Brain microvascular endothelial cell (primary cell): ENCODE measurements around the gene PNPLA3.

Experiments used
- DNase-seq: peaks from one replicate; pipeline ENCODE4 v3.0.0-alpha.2; 2020
- H3K27ac ChIP-seq: fragments of 250-450 bp; sonication (Bioruptor Pico); 2 replicates; pipeline ENCODE4 v1.5.1; 2020; ENCODE audit warnings: mild to moderate bottlenecking, moderate library complexity
- H3K27me3 ChIP-seq: fragments of 250-450 bp; sonication (Bioruptor Pico); replicated peaks from 2 replicates; pipeline ENCODE4 v1.5.1; 2020; ENCODE audit warnings: mild to moderate bottlenecking
- H3K36me3 ChIP-seq: fragments of 250-450 bp; sonication (Bioruptor Pico); replicated peaks from 2 replicates; pipeline ENCODE4 v1.5.1; 2020; ENCODE audit warnings: mild to moderate bottlenecking
- H3K4me3 ChIP-seq: 2 replicates; pipeline ENCODE4 v1.5.1; 2011; ENCODE audit warnings: low read depth, mild to moderate bottlenecking, control low read depth, low read length, moderate library complexity
- in situ Hi-C: cut with HindIII; loops from 2 replicates; pipeline ENCODE4 v1.10.0; 2017; ENCODE audit warnings: low sequenced_read_pairs, low pct_ligation_motif_present
- TF ChIP-seq, protein P1 (sequence below): IDR thresholded peaks from 2 replicates; pipeline ENCODE4 v1.5.1; 2011; ENCODE audit warnings: low read depth, mild to moderate bottlenecking, moderate library complexity, low read length, control low read depth, inconsistent platforms; ENCODE audit errors: missing control alignments

Gene PNPLA3

DNA sequence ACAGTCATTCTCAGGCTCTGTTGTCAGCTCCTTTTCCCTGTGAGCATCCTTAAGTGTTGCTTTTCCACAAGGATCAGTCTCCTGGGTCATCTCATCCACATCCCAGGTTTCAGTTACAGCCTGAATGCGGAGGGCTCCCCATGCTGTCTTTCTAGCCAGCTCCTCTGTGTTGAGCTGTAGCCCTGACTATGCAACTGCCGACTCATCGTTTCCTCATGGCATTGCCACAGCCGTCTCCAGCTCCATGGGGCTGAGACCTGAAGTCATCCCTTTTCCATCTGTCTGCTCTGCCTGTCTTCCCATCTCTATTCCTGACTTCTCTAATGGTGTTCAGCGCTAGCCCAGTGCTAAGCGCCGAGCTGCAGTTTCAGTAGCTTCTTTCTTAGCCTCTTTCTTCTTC lies 43.5 kb downstream of the PNPLA3 start:
- peaks cover 55% of the 10 kb centered on the region for H3K36me3 ChIP-seq
- H3K4me3 ChIP-seq = no peak overlapping the region
- H3K27ac ChIP-seq = no peak overlapping the region
- no peak for DNase-seq
- no peaks in the 10 kb centered on the region for H3K27me3 ChIP-seq
- TF ChIP-seq, protein P1, sequence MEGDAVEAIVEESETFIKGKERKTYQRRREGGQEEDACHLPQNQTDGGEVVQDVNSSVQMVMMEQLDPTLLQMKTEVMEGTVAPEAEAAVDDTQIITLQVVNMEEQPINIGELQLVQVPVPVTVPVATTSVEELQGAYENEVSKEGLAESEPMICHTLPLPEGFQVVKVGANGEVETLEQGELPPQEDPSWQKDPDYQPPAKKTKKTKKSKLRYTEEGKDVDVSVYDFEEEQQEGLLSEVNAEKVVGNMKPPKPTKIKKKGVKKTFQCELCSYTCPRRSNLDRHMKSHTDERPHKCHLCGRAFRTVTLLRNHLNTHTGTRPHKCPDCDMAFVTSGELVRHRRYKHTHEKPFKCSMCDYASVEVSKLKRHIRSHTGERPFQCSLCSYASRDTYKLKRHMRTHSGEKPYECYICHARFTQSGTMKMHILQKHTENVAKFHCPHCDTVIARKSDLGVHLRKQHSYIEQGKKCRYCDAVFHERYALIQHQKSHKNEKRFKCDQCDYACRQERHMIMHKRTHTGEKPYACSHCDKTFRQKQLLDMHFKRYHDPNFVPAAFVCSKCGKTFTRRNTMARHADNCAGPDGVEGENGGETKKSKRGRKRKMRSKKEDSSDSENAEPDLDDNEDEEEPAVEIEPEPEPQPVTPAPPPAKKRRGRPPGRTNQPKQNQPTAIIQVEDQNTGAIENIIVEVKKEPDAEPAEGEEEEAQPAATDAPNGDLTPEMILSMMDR = no peak
- in situ Hi-C loops = no loop called here

DNA sequence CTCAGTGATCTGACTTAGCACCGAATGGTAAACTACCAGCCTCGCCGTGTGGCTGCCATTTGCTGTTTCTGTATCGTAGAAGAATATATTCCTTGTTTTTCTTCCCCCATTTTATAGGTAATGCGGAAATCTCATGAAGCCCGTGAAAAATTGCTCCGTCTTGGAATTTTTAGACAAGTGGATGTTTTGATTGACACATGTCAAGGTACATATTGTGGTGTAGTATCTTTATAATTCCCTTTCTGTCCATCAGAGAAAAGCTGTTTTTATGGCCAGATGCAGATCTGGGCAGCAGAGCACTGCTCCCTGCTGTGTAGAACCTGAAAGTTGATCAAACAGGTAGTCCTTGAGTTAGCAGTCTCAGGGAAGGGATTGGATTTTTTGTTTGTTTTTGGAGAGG lies 45.0 kb downstream of the PNPLA3 start:
- Histone ChIP-seq H3K27me3 (no peaks in the 10 kb centered on the region), H3K4me3 (no peak overlapping the region), H3K36me3 (peaks cover 69% of the 10 kb centered on the region), H3K27ac (no peak overlapping the region)
- TF ChIP-seq, protein P1 = no peak
- DNase-seq = no peak
- in situ Hi-C loops = no loop called here

DNA sequence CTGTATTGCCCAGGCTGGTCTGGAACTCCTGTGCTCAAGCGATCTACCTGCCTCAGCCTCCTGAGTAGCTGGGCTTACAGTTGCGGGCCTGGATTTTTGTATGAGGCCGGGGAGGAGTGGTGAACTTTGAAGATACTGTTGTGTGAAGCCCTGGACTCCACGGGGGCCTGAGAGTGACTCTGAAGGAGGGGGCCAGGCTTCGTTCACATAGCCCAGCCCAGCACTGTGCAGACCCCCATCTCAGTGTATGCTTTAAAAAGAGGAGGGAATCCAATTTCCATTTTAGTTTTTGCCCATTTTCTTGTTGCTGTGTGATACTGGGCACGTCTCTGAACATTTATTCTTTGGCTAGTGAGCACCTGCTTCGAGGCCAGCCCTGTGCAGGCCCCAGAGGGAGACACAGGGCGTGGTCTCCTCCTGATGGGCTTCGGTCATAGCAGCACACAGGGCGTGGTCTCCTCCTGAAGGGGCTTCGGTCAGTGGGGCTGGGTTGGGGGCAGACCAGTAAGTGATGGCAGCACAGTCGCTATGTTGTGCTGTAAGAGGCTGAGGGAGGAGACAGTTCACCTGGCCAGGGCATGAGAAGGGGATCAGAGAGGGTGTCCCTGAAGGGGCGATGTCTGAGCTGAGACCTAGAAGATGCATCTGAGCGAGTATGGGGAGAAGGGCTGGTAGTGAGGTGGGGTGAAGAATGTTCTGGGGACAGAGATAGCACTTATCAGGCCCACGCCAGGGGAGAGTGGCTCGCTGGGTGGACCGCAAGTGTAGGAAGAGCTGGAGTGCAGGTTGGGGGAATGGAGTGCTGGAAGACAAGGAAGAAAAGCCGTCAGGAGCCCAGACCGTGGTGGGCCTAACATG lies 45.6 kb downstream of the PNPLA3 start:
- in situ Hi-C loops = no loop called here
- TF ChIP-seq, protein P1 = no peak
- Histone ChIP-seq H3K27me3 (no peaks in the 10 kb centered on the region), H3K36me3 (peaks cover 70% of the 10 kb centered on the region), H3K27ac (no peak overlapping the region), H3K4me3 (no peak overlapping the region)
- DNase-seq = no peak

DNA sequence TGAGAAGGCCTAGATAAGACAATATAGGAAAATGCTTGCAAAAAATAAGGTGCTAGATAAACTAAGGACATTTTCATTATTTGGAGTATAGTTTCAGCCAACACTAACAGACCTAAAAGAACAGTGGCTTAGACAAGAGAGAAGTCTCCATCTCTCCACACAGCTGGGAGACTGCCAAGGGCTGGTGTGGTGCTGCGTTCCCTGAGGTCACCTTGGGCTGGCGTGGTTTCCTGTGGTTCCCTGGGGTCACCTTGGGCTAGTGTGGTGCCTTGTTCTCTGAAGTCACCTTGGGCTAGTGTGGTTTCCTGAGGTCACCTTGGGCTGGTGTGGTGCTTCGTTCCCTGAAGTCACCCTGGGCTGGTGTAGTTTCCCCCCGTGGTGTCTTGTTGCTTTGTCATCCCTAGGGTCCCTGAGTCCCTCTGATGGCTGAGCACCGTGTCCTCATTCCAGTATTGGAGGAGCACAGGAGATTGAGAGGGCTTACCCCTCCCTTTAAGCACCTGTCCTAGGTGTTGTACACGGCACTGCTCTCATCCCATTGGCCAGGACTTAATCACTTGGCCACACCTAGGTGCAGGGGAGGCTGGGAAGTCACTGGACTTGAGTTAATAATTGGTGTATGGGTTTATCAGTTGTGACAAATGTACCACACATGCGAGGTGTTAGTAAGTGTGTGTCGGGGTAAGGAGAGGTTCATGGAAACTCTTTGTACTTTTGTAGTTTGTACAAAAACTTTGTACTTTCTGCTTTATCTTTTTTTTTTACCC lies 46.6 kb downstream of the PNPLA3 start:
- no peaks in the 10 kb centered on the region for H3K27me3 ChIP-seq
- DNase-seq = no peak
- TF ChIP-seq, protein P1 = no peak
- in situ Hi-C loops = no loop called here
- no peak overlapping the region for H3K27ac ChIP-seq
- H3K4me3 ChIP-seq = no peak overlapping the region
- peaks cover 68% of the 10 kb centered on the region for H3K36me3 ChIP-seq

DNA sequence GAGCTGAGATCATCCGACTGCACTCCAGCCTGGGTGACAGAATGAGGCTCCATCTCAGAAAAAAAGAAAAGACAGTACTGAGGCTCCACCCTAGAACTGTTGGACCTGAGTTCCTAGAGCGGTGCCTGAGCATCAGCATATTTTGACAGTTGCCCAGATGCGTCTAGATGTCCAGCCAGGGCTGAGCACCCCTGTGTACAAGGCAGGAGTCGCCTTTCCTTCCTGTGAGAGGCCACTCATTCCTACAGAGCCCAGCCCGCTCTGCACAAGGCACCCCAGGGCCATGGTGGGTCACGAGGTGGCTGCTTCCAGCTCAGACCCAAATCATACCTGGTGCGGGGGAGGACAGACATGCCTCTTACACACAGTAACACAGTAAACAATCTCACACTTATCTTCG lies 47.5 kb downstream of the PNPLA3 start:
- Histone ChIP-seq H3K27me3 (no peaks in the 10 kb centered on the region), H3K4me3 (no peak overlapping the region), H3K27ac (no peak overlapping the region), H3K36me3 (peaks cover 72% of the 10 kb centered on the region)
- in situ Hi-C loops = no loop called here
- TF ChIP-seq, protein P1 = no peak
- DNase-seq = no peak
